GM21381 (cell line): Measurements from ENCODE around the gene AP4S1.
"Not testable (repeated sequence)": the region's sequence is repeated elsewhere in the genome, so short reads cannot be mapped to it uniquely, and the experiment has no call there.

Experiments used
- ATAC-seq: cut with Tn5 transposase; IDR thresholded peaks from one replicate; pipeline ENCODE4 v1.9.1; 2021; ENCODE audit warnings: mild to moderate bottlenecking, moderate library complexity; ENCODE audit not compliant: unreplicated experiment

Gene AP4S1

DNA sequence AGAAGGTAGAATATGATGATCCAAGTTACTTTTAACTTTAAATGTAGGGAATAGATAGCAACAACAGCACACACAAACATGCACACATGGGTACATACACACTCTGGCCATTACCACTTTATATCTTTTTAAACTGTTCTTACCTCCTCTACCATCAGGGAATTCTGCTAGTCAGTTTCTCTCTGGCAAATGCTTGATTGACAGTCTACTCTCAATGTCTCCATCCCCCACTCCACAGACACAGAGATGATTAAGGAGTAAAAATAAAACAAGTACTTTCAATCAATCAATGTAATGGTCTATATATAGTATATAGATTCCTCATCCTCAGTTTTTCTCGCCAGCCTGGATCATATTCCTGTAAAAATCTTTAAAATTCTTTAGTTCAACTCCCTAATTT, 16.9 kb downstream of the AP4S1 start:
- no peak for ATAC-seq

DNA sequence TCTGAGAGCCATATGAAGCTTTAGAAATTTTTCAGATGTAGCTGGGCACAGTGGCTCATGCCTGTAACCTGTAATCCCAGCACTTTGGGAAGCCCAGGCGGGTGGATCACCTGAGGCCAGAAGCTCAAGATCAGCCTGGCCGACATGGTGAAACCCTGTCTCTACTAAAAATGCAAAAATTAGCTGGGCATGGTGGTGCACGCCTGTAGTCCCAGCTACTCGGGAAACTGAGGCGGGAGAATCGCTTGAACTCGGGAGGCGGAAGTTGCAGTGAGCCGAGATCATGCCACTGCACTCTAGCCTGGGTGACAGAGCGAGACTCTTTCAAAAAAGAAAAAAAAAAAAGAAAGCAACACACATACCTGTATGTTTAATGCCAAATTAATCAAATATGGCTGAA, 17.4 kb downstream of the AP4S1 start:
- ATAC-seq = not testable (repeated sequence)

DNA sequence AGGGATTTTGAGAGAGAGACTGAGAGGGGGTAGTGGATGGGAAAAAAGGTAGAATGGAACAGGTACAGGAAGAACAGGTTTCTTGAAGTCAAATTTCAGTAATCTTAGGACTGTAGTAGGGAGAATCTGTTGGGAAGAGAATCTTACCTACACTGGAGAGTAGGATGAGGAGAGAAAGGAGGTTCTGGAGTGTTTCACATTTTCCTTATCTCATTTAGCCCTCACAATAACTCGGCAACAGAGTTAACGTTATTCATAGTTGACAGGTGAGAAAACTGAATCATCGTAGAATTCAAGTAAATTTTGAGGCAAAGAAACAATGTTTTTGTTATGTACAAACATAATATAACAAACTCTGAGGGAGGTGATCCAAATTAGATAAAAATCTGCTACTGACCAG, 17.9 kb downstream of the AP4S1 start:
- no peak for ATAC-seq

DNA sequence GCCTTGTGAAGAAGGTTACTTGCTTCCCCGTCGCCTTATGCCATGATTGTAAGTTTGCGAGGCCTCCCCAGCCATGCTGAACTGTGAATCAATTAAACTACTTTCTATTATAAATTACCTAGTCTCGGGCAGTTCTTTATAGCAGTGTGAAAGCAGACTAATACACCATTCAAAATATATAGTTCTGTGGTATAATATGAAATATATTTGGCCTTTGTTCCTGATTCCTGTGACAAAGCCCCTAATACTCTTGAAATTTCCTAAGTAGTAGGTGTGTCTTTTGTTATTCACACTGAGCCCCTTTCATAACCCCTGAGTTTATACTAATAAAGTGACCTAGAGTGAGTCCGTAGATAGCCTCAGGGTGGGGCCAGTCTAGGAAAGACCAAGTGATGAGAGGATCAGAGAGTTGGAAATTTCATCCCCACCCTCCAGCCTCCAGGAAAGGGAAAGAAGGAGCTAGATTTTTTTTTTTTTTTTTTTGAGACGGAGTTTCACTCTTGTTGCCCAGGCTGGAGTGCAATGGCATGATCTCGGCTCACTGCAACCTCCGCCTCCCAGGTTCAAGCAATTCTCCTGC, 20.1 kb downstream of the AP4S1 start:
- no peak for ATAC-seq

DNA sequence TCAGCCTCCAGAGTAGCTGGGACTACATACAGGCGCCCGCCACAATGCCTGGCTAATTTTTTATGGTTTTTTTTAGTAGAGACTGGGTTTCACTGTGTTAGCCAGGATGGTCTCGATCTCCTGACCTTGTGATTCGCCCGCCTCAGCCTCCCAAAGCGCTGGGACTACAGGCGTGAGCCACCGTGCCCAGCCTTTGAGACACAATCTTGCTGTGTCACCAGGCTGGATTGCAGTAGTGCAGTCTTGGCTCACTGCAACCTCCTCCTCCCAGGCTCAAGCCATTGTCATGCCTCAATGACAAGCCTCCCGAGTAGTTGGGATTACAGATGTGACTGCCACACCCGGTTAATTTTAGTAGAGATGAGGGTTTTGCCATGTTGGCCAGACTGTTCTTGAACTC, 22.1 kb downstream of the AP4S1 start:
- no peak for ATAC-seq

DNA sequence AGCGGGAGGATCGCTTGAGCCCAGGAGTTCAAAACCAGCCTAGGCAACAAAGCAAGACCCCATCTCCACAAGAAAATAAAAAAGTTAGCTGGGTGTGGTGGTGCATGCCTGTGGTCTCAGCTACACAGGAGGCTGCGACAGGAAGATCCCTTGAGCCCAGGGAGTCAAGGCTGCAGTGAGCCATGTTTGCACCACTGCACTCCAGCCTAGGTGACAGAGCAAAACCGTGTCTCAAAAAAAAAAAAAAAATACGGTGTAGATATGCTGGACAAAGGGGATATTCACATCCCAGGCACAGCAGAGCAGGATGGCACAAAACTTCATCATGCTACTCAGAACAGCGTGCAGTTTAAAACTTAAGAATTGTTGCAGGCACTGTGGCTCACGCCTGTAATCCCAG, 25.6 kb downstream of the AP4S1 start:
- no peak for ATAC-seq

DNA sequence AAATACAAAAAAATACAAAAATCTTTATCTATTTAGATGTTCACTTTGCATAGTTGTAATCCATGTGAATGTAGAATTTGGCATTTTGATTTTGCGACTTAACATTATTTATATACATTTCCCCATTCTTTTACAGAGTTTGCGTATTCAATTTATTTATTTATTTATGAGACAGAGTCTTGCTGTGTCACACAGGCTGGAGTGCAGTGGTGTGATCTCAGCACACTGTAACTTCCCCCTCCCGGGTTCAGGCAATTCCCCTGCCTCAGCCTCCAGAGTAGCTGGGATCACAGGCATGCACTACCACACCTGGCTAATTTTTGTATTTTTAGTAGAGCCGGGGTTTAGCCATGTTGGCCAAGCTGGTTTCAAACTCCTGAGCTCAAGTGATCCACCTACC, 26.1 kb downstream of the AP4S1 start:
- ATAC-seq = no peak

DNA sequence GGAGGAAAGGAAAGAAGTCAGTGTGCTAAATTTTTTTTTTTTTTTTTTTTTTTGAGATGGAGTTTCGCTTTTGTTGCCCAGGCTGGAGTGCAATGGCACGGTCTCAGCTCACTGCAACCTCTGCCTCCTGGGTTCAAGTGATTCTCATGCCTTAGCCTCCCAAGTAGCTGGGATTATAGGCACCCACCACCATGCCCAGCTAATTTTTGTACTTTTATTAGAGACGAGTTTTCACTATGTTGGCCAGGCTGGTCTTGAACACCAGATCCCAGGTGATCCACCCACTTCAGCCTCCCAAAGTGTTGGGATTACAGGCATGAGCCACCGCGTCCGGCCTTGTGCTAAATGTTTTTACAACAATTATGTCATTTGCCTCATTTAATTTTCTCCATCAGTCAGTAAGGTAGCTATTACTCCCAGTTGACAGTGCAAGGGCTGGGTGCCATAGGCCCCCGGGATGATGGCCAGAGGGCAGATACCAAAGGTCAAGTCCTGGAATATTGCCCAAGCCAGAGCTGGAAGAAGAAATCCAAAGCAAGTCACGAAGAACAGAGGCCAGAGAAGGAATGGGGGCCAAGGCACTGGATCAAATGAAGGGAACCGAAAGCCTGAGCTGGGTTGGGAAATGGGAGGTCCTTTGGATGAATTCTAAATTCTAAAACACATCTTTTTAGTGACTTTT, 27.6 kb downstream of the AP4S1 start:
- not testable (repeated sequence) for ATAC-seq

DNA sequence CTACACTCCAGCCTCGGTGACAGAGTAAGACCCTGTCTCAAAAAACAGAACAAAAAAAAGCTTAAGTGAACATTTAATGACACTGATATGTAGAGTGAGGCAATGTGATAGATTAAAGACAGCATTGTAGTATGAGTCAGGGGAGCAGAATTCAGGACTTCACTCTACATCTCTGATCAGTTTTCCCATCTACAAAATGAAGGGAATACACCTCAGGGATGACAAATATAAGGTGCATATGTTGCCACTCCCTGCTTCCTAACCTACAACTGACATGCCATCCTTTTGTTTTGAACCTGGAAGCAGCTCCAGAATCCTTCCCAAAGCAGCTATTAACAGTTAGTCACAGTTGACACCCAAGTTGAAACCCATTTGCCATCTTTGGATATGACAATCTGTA, 31.6 kb downstream of the AP4S1 start:
- no peak for ATAC-seq

DNA sequence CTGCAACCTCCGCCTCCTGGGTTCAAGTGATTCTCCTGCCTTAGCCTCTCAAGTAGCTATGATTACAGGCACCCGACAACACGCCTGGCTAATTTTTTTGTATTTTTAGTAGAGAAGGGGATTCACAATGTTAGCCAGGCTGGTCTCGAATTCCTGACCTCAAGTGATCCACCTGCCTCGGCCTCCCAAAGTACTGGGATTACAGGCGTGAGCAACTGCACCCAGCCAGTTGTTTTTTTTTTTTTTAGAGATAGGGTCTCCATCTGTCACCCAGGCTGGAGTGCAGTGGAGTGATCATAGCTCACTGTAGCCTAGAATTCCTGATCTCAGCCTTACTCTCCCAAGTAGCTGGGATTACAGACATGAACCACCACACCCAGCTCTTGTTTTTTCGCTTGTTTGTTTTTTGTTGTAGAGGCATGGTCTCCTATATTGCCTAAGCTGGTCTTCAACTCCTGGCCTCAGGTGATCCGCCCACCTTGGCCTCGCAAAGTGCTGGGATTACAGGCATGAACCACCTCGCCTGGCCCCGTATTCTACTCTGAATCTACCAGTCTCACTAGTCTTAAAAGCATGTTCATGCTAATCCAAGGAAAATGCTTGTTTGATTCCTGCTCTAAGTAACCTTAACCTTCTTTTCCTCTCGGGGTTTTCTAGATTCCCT, 32.4 kb downstream of the AP4S1 start:
- no peak for ATAC-seq

DNA sequence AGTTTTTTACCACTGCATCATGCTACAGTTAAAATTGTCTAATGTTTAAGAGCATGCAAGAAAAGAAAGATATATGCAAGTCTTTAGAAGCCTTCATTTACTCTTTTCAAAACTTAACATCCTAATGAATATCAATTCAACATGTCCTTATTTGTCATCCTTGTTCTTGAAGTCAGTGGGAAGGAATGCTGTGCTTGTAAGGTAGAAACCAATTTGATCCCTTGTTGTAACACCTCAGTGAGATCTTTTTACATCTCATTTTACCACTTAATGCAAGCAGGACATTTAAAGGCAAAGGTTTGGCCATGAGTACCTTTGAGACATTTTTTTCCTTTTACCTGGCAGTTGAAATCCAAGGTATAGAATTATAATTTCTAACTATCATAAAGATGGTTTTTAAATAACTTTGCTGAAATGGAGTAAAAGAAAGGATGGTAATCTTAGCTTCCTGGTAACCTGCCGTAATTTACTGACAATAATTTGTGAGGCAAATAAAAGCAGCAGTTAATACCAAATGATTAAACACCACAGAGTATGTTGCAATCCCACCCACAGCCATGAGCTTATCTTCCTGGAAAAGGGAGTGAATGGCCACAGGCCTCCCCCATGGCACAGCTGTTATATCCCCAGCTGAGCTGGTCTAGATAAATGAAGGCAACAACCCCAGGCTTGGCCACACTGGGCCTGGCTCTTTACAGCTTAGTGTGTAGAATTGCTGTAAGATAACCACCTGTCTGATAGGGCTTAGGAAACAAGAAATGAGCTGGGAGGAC, 33.9 kb downstream of the AP4S1 start:
- ATAC-seq = no peak

DNA sequence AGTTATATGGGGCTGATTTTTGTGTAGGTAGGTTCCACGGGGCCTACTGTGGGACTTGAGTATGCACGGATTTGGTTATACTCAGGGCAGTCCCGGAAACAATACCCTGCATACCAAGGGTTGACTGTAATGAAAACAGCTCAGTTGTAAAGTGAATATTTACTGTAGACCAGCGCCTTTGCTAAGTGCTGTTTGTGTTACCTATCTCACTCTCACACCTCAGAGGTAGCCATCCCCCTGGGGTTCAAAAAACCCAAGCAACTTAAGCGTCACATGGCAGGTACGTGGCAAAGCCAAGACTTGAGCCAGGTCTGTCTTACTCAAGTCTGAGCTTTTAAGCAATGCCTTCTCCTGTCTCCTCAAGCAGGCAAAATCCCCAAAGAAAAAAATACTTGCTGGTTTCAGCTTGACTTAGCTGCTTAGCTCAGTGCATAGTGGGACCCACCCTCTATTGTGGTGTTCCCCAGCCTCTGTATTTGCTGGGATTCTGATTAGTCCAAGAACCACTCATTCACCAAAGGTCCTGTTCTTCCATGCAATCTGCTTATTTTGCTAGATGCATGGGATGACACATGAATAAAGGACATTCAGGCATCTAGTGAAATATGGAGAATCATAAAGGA, 34.9 kb downstream of the AP4S1 start:
- ATAC-seq = no peak

DNA sequence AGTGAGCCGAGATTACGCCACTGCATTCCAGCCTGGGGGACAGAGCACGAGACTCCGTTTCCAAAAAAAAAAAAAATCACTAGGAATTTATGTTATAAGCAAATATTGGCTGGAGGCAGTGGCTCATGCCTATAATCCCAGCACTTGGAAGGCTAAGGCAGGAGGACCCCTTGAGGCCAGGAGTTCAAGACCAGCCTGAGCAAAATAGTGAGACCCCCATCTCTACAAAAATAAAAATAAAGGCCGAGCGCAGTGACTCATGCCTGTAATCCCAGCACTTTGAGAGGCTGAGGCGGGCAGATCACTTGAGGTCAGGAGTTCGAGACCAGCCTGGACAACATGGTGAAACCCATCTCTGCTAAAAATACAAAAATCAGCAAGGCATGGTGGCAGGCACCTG, 37.5 kb downstream of the AP4S1 start:
- not testable (repeated sequence) for ATAC-seq

DNA sequence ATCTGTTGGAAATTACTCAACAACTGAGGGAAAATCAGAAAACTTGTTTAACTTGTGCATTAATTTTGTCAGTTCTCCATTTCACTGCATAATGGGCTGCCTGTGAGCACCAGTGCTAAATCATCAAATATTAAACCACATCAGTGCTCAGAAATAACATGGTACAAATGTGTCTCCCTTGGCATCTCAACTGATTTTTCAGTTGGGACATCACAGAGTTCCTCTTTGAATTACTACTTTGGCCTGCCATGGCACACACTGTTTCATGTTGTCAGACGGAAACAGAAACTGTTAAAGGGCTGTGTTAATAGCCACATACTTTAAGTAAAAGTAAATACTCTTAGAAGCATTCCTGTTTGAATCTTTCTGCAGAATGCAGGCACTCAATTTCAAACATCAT, 42.8 kb downstream of the AP4S1 start:
- no peak for ATAC-seq

DNA sequence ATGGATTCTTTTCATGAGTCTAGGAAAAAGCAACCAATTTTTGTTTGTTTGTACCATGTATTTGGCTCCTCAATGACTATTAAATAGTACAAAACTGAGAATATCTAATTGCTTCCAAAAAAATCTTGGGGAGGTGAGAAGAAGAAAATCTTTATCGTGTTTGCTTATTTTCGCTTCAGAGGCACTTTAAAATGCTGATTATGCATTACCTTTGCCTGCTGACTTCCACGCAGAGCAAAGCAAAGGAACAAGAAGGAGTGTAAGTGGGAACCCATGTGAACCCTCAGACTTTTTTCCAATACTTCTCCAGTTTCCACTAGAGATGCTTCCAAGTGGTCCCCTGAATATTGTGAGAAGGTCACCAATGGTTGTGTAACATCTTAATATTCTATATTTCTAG, 43.9 kb downstream of the AP4S1 start:
- no peak for ATAC-seq

DNA sequence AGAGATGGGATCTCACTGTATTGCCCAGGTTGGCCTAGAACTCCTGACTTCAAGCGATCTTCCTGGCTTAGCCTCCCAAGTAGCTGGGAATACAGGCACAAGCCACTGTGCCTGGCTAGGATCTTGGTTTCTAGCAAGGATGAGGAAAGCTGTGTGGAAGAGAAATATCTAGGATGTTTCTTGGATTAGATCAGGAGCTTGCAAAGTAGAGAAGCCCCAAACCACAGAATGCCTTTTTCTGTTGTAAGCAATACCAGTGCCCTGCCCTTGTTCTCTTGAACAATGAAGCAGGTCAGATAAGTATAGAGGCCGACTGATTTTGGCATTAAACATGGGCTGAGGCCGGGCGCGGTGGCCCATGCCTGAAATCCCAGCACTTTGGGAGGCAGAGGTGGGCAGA, 45.0 kb downstream of the AP4S1 start:
- no peak for ATAC-seq

DNA sequence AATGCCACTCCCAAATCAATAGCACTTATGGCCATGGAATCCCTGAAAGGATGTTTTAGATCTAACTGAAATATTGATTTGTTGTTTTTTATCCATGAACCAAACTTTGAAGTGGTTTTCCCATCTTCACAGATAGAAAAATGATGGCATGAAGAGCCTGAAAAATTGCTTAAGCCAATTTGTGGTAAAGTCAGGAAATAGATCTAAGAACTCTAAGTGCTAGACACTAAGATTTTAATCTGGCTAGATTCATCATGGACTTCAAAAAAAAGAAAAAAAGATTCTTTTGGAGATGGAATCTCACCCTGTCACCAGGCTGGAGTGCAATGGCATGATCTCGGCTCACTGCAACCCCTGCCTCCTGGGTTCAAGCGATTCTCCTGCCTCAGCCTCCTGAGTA, 45.7 kb downstream of the AP4S1 start:
- ATAC-seq = no peak

DNA sequence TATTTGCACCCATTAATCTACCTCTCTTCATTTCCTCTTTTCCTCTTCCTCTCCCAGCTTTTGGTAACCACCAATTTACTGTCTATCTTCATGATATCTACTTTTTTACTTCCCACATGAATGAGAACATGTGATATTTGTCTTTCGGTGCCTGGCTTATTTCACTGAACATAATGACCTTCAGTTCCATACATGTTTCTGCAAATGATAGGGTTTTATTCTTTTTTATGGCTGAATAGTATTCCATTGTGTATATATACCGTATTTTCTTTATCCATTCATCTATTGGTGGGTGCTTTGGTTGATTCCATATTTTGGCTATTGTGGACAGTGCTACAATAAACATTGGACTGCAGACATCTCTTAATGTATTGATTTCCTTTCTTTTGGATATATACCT, 49.7 kb downstream of the AP4S1 start:
- ATAC-seq = no peak

DNA sequence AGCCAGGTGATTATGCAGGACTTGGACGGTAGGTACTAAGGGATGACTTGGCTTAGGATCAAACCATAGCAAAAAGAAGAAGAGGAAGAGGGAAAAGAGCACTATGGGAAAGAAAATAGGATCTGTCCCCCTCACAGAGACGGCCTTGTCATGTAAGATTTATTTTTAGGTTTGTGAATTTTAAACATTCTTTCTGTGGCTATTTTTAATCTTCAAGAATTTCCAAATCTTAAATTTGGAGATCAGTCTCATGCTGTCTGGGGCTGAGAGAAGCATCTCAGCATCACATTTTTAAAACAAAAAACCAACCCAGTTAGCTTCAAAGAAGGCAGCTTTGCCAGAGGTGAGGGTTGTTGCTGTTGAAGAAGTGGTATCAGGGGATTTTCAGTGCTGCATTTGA, 53.3 kb downstream of the AP4S1 start:
- ATAC-seq = no peak

DNA sequence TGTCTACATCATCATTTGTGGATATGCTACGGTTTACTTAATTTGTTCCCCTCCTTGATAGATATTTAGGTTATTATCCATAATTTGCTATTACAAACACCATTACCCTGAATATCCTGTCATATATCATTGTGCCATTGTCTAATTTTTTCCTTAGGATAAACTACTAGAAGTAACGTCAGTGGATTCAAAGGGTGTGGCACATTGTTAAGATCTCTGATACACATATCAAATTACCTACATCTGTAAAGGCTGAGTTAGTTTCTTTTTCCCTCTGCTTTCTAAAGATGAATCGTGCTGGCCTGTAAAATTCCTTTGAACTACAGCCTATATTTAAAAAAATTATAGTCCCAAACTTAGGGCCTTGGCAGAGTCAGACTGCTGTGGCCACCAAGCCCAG, 54.6 kb downstream of the AP4S1 start:
- ATAC-seq = no peak

DNA sequence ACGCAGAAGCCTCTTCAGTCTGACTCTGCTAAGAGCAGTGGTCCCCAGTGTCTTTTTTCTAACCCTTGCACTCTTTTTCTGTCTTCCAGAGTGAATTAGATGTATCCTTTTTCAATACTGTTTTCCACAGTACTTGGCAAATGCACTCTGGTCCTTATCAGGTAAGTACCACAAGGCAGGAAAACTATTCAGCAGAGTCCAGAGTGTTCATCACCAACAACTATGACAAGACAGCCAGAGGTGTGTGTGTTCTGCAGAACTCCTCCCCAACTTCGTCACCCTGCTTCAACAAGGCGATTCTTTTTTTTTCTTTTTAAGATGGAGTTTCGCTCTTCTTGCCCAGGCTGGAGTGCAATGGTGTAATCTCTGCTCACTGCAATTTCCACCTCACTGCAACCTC, 55.0 kb downstream of the AP4S1 start:
- ATAC-seq = no peak
